K562 (cell line): ENCODE results near the gene TUBD1. TPM values are rescaled to one million over a fixed set of nuclear protein-coding genes. Genes with fewer than 3 reads are reported as not detected.

Experiments
- ATF3 ChIP-seq, 2 experiments: fragments of 450-650 bp in 1 of 2; sonication (generic) in 1 of 2; formaldehyde crosslinking in 1 of 2; IDR thresholded peaks in 1 of 2; conservative IDR thresholded peaks in 1 of 2; 2 replicates each; pipeline versions ENCODE4 v1.6.1 to v1.8.1; 2016 to 2023; ENCODE audit warnings: mild to moderate bottlenecking in 2 of 2, moderate library complexity in 2 of 2, inconsistent platforms in 1 of 2, missing genetic modification reagents in 1 of 2
- CBFA2T2 ChIP-seq: fragments of 450-650 bp; conservative IDR thresholded peaks from 2 replicates; pipeline ENCODE4 v1.6.1; 2017; ENCODE audit warnings: mild to moderate bottlenecking
- COPS2 ChIP-seq: fragments of 450-650 bp; conservative IDR thresholded peaks from 2 replicates; pipeline ENCODE4 v1.6.1; 2016; ENCODE audit warnings: mild to moderate bottlenecking, moderate library complexity
- FOS ChIP-seq: IDR thresholded peaks from 3 replicates; pipeline ENCODE4 v1.6.1; 2011; ENCODE audit not compliant: insufficient read length; ENCODE audit errors: extremely low read depth
- KLF10 ChIP-seq: fragments of 250-450 bp; sonication (Bioruptor Pico); IDR thresholded peaks from 2 replicates; pipeline ENCODE4 v1.6.1; 2021; ENCODE audit warnings: matching md5 sums
- MEIS2 ChIP-seq: fragments of 450-650 bp; IDR thresholded peaks from 2 replicates; pipeline ENCODE4 v1.6.1; 2014; ENCODE audit warnings: mild to moderate bottlenecking; ENCODE audit not compliant: partially characterized antibody
- RFX1 ChIP-seq: fragments of 450-650 bp; IDR thresholded peaks from 2 replicates; pipeline ENCODE4 v1.6.1; 2016; ENCODE audit warnings: mild to moderate bottlenecking, moderate library complexity
- SIN3A ChIP-seq, 2 experiments: fragments of 150-350 bp in 1 of 2; IDR thresholded peaks; 2 replicates each; pipeline ENCODE4 v1.6.1; 2011 to 2016; ENCODE audit warnings: borderline replicate concordance in 2 of 2, low read depth in 2 of 2, low read length in 2 of 2, mild to moderate bottlenecking in 2 of 2, moderate library complexity in 2 of 2; ENCODE audit not compliant: control insufficient read depth in 1 of 2
- SRF ChIP-seq, 2 experiments: fragments of 250-450, 450-650 bp in 1 of 2; sonication (Bioruptor Pico) in 1 of 2; sonication (generic) in 1 of 2; formaldehyde crosslinking; IDR thresholded peaks; 2 replicates each; pipeline versions ENCODE4 v1.5.0 to v1.5.1; 2020 to 2022; ENCODE audit warnings: mild to moderate bottlenecking in 1 of 2, missing genetic modification reagents in 1 of 2
- VEZF1 ChIP-seq: fragments of 200-800 bp; sonication (Bioruptor generic); IDR thresholded peaks from 2 replicates; pipeline ENCODE4 v1.6.1; 2017; ENCODE audit warnings: missing genetic modification characterization, missing compliant biosample characterization
- ZNF133 ChIP-seq: fragments of 250-450 bp; sonication (Bioruptor Pico); IDR thresholded peaks from 2 replicates; pipeline ENCODE4 v1.4.0; 2020; ENCODE audit warnings: mild to moderate bottlenecking
- ZNF639 ChIP-seq, 2 experiments: fragments of 200-800 bp in 1 of 2; sonication (Bioruptor generic) in 1 of 2; sonication (generic) in 1 of 2; formaldehyde crosslinking in 1 of 2; IDR thresholded peaks in 1 of 2; conservative IDR thresholded peaks in 1 of 2; 2 replicates each; pipeline versions ENCODE4 v1.5.0 to v1.6.1; 2016 to 2020; ENCODE audit warnings: missing compliant biosample characterization in 1 of 2, missing genetic modification characterization in 1 of 2, missing genetic modification reagents in 1 of 2
- ZNF696 ChIP-seq: fragments of 250-450 bp; sonication (Bioruptor Pico); conservative IDR thresholded peaks from 2 replicates; pipeline ENCODE4 v1.4.0; 2020; ENCODE audit warnings: mild to moderate bottlenecking, moderate library complexity
- ZNF77 ChIP-seq: fragments of 250-450 bp; sonication (Bioruptor Pico); IDR thresholded peaks from 2 replicates; pipeline ENCODE4 v1.5.0; 2020
- polyA plus RNA-seq, 8 experiments: library from polyadenylated mRNA; depleted of rRNA in 4 of 8; stranded (reverse) in 5 of 8; unstranded in 3 of 8; fragments of >200 nt; fragmentation: Nextera tagmentation in 2 of 8; fragmentation: Illumina TruSeq in 1 of 8; extraction: Ambion mirVana in 2 of 8; extraction: Trizol in 1 of 8; gene quantifications; 2 replicates each; pipeline versions ENCODE4 v1.2.1 to v1.2.3, GENCODE V29; 2011 to 2014; ENCODE audit warnings: inconsistent platforms in 1 of 8, missing spikeins in 1 of 8
- total RNA-seq, 7 experiments: library from RNA; depleted of rRNA in 6 of 7; stranded (reverse); fragments of >200 nt in 6 of 7; fragmentation: Illumina TruSeq in 2 of 7; extraction: Trizol in 2 of 7; gene quantifications; 2 replicates each; pipeline versions ENCODE4 v1.2.1 to v1.2.3, GENCODE V29; 2011 to 2021; ENCODE audit warnings: low replicate concordance in 1 of 7

The TUBD1 gene
- total and polyA plus RNA-seq, 9 of the 15 experiments (the other 6 are each of a cell fraction or from before 2014, with no cell fraction given) = 10.8 to 35.3 (median 17.9) TPM

DNA sequence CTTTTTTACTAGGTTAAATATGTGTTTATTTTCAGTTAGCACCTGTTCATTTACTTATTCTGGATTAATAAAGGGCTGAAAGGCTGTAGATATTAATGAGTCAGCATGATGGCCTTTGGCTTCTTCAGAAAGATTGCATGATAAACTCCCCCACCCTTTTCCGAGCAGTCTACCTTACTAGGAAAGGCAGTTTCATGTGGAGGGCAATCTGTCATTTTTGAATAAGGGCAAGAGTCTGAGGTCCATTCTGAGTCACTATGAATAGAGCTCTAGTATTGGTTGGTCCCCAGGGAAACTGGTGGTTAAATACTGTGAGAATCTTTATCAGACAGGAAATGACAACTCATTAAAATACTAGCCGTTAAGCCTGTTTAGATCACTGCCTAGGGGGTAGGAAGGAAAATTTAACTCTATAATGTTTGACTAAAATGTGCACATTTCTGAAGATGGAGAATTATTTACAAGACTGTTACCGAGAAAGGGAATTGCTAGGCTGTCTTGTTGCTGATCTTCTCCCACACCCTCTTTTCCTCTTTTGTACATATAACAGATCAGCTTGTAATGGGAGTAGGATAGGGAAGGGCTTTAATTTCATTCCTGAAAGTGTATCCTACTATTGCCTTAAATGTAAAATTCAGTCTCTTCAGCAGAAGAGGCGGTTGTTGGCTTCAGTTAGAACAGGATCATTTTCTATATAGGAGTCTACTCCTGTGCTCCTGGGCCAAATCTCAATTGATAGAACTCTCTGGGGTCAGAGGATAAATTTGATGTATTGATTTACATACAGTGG, 63.3 kb downstream of the TUBD1 start (continued):
- TF ChIP-seq SRF (CRISPR knock-in tag; IDR thresholded peaks at IDR 0.05) = peak in 1 of 2 experiments; percentile 88; a peak in 2 of 4 replicates
- 0 out of 2 replicates have a peak, but pooled peaks have one; percentile 20 for TF ChIP-seq CBFA2T2
- TF ChIP-seq FOS = peak; percentile 43
- peak; percentile 98 for TF ChIP-seq MEIS2
- no peak for TF ChIP-seq ZNF77 (CRISPR knock-in tag)
- peak; percentile 93 for TF ChIP-seq ATF3 (IDR thresholded peaks at IDR 0.05)
- no peak for TF ChIP-seq ATF3 (CRISPR knock-in tag; conservative IDR thresholded peaks at IDR 0.05)
- TF ChIP-seq VEZF1 (CRISPR knock-in tag) = peak; percentile 68
- TF ChIP-seq ZNF133 (CRISPR knock-in tag) = no peak
- TF ChIP-seq COPS2 = no peak
- TF ChIP-seq ZNF639 (CRISPR knock-in tag; conservative IDR thresholded peaks at IDR 0.05 in 1 of 2, IDR thresholded peaks at IDR 0.05 in 1 of 2) = peak in 1 of 2 experiments; percentile 75; a peak in 1 of 4 replicates
- TF ChIP-seq KLF10 (CRISPR knock-in tag) = no peak
- peak; percentile 78 for TF ChIP-seq RFX1
- no peak for TF ChIP-seq ZNF696
- TF ChIP-seq SIN3A (IDR thresholded peaks at IDR 0.05; ENCODE audit: borderline replicate concordance in 2 of 2, control insufficient read depth in 1 of 2, low read depth in 2 of 2, low read length in 2 of 2) = no peak
